Peyer's patch (tissue), 4 donors: ENCODE data around the gene TXNDC16. TPM values are rescaled to one million over a fixed set of nuclear protein-coding genes. Genes with fewer than 3 reads are reported as not detected.
"Not testable (repeated sequence)": the region's sequence is repeated elsewhere in the genome, so short reads cannot be mapped to it uniquely, and the experiment has no call there.

Experiments
- DNase-seq, 3 donors: peaks; one replicate each; pipeline ENCODE4 v3.0.0-alpha.2; 2017 to 2019
- H3K27ac ChIP-seq, 4 donors: fragments of 200-600 bp; sonication (generic); one replicate each; pipeline ENCODE4 v1.5.1; 2016 to 2019
- H3K27me3 ChIP-seq, 2 donors: fragments of 200-600 bp; sonication (generic); one replicate each; pipeline ENCODE4 v1.5.1; 2019
- H3K36me3 ChIP-seq, 3 donors: fragments of 200-600 bp; sonication (generic); one replicate each; pipeline ENCODE4 v1.5.1; 2016 to 2019
- H3K4me1 ChIP-seq, 4 donors: fragments of 200-600 bp; sonication (generic); one replicate each; pipeline ENCODE4 v1.5.1; 2016 to 2019
- H3K4me3 ChIP-seq, 4 donors: fragments of 200-600 bp; sonication (generic); 1 replicate in 3 of 4; 2 replicates in 1 of 4; pipeline ENCODE4 v1.5.1; 2016 to 2019; ENCODE audit warnings: mild to moderate bottlenecking in 1 of 4
- H3K9me3 ChIP-seq, 4 donors: fragments of 200-600 bp; sonication (generic); one replicate each; pipeline ENCODE4 v1.5.1; 2016 to 2019; ENCODE audit warnings: mild to moderate bottlenecking in 1 of 4
- POLR2A ChIP-seq, 2 donors: fragments of 450-650 bp; IDR thresholded peaks; one replicate each; pipeline ENCODE4 v1.5.1; 2017; ENCODE audit warnings: antibody characterized with exemption in 2 of 2, mild to moderate bottlenecking in 2 of 2, moderate library complexity in 2 of 2
- total RNA-seq, 4 donors: library from RNA; depleted of rRNA; stranded (reverse); fragments of >200 nt; gene quantifications; one replicate each; pipeline ENCODE4 v1.1.0, GENCODE V29; 2016
- TF ChIP-seq, protein P1 (sequence below), 6 experiments: fragments of 450-650 bp in 4 of 6; fragments of 200-600 bp in 2 of 6; sonication (generic) in 1 of 6; IDR thresholded peaks; one replicate each; pipeline ENCODE4 v1.5.1; 2017 to 2019; ENCODE audit warnings: antibody characterized with exemption in 6 of 6, mild to moderate bottlenecking in 3 of 6, moderate library complexity in 1 of 6

The TXNDC16 gene
- total RNA-seq, 4 donors from 2014 or later, result 3.3 to 5.6 (median 4.6) TPM

DNA sequence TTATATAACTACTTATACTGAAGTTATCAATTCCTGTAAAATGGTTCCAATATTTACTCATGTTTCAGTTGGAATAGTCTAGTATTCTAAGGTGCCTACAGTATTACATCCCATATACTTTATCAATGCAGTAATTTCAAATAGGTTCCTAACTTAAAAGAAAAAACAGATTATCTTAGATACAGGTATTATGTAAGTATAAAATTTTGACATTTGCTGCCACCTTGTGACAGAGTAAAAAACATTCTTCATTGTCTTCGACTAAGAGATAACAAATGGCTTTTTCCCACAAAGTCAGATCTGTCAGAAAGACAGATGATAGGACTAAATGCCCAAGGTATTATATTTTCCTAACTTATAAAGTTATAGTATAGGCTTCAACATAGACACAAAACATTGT is 78.7 kb downstream of the TXNDC16 start:
- Histone ChIP-seq H3K27ac (no peak overlapping the region), H3K27me3 (no peaks in the 10 kb centered on the region), H3K4me1 (no peaks in the 10 kb centered on the region), H3K9me3 (no peaks in the 10 kb centered on the region), H3K36me3 (peaks cover 0 to 11% (median 0%) of the 10 kb centered on the region in 3 donors), H3K4me3 (no peak overlapping the region)
- no peak for TF ChIP-seq POLR2A (IDR thresholded peaks at IDR 0.05)
- TF ChIP-seq, protein P1, sequence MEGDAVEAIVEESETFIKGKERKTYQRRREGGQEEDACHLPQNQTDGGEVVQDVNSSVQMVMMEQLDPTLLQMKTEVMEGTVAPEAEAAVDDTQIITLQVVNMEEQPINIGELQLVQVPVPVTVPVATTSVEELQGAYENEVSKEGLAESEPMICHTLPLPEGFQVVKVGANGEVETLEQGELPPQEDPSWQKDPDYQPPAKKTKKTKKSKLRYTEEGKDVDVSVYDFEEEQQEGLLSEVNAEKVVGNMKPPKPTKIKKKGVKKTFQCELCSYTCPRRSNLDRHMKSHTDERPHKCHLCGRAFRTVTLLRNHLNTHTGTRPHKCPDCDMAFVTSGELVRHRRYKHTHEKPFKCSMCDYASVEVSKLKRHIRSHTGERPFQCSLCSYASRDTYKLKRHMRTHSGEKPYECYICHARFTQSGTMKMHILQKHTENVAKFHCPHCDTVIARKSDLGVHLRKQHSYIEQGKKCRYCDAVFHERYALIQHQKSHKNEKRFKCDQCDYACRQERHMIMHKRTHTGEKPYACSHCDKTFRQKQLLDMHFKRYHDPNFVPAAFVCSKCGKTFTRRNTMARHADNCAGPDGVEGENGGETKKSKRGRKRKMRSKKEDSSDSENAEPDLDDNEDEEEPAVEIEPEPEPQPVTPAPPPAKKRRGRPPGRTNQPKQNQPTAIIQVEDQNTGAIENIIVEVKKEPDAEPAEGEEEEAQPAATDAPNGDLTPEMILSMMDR (IDR thresholded peaks at IDR 0.05), result peak in 5 of 6 experiments; percentile 21 to 66 (median 54)
- DNase-seq, result no peak

DNA sequence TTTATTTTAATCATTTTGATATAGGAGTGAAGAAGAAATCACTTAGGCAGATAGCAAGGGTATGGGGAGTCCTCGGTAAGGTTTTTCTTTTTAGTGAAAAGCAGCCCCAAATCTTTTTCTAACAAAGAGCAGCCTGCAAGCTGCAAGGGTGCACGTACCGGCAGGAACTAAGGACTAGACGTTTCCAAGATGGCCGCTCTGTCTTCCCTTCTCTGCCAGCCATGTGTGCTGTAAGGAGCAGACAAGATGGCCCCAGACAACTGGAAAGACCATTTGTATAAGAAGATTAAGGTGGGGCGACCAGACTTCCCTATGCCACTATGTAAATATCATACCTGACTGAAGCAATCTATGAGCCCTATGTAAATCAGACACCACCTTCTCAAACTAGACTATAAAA is 79.6 kb downstream of the TXNDC16 start:
- TF ChIP-seq POLR2A (IDR thresholded peaks at IDR 0.05), result no peak
- TF ChIP-seq, protein P1 (IDR thresholded peaks at IDR 0.05), result no peak
- no peak for DNase-seq
- Histone ChIP-seq H3K27ac (no peak overlapping the region), H3K9me3 (no peaks in the 10 kb centered on the region), H3K4me1 (no peaks in the 10 kb centered on the region), H3K27me3 (no peaks in the 10 kb centered on the region), H3K36me3 (peaks cover 0 to 11% (median 0%) of the 10 kb centered on the region in 3 donors), H3K4me3 (no peak overlapping the region)

DNA sequence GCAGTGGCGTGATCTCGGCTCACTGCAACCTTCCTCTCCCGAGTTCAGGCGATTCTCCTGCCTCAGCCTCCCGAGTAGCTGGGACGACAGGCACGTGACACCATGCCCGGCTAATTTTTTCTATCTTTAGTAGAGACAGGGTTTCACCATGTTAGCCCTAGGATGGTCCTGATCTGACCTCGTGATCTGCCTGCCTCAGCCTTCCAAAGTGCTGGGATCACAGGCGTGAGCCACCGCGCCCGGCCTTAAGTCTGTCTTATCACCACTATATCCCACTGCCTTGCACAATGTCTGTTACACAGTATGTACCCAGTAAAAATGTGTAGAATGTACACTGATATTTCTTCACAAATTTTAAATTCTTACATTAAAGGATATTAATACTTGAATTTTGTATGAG is 80.1 kb downstream of the TXNDC16 start:
- H3K36me3 ChIP-seq, result peaks cover 0 to 11% (median 0%) of the 10 kb centered on the region in 3 donors
- H3K4me3 ChIP-seq, H3K4me1 ChIP-seq, H3K27me3 ChIP-seq, H3K27ac ChIP-seq, DNase-seq, H3K9me3 ChIP-seq: not testable (repeated sequence)

DNA sequence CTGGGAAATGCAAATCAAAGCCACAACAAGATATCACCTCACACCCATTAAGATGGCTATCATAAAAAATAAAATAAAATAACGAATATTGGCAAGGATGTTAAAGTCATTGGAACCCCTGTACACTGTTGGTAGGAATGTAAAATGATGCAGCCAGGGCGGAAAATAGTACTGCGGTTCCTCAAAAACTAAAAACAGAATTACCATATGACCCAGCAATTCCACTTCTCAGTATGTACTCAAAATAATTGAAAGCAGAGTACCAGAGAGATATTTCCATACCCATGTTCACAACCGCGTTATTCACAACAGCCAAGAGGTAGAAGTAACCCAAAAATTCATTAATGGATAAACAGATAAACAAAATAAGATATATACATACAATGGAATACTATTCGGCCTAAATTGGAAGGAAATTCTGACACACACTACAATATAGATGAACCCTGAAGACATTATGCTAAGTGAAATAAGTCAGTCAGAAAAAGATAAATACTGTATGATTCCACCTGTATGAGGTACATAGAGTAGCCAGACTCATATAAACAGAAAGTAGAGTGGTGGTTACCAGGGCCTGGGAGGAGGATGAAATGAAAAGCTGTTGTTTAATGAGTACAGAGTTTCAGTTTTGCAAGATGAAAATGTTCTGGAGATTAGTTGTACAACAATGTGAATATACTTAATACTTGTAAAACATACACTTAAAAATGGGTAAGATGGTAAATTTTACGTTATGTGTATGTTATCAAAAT is 84.6 kb downstream of the TXNDC16 start:
- H3K36me3 ChIP-seq, result peaks cover 0 to 6% (median 0%) of the 10 kb centered on the region in 3 donors
- no peaks in the 10 kb centered on the region for H3K4me1 ChIP-seq
- no peak overlapping the region for H3K27ac ChIP-seq
- H3K27me3 ChIP-seq, result no peaks in the 10 kb centered on the region
- no peak for DNase-seq
- no peaks in the 10 kb centered on the region for H3K9me3 ChIP-seq
- H3K4me3 ChIP-seq, result no peak overlapping the region
- no peak for TF ChIP-seq POLR2A (IDR thresholded peaks at IDR 0.05)

DNA sequence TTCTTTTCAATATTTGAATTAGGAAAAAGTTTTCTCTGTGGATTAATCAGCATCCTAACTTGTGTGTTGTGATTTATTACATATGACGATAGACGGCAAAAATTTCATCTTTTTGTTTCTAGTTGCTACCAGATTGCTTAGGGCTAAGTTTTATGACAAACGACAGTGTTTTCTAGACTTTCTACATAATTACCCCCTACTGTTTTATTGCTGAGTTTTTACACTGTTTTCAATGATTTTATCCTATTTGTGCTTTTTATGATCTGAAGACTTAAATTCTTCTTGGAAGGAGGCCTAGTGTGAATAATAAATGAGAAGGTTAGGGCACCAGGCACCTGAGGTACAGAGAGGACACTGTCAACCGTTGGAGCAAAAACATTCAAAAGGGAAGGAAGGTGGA is 88.1 kb downstream of the TXNDC16 start:
- Histone ChIP-seq H3K4me3 (no peak overlapping the region), H3K27me3 (no peaks in the 10 kb centered on the region), H3K27ac (no peak overlapping the region), H3K9me3 (peaks cover 0 to 7% (median 3%) of the 10 kb centered on the region in 4 donors), H3K4me1 (no peaks in the 10 kb centered on the region), H3K36me3 (no peaks in the 10 kb centered on the region)
- no peak for TF ChIP-seq POLR2A (IDR thresholded peaks at IDR 0.05)
- TF ChIP-seq, protein P1 (IDR thresholded peaks at IDR 0.05), result no peak
- DNase-seq, result no peak

DNA sequence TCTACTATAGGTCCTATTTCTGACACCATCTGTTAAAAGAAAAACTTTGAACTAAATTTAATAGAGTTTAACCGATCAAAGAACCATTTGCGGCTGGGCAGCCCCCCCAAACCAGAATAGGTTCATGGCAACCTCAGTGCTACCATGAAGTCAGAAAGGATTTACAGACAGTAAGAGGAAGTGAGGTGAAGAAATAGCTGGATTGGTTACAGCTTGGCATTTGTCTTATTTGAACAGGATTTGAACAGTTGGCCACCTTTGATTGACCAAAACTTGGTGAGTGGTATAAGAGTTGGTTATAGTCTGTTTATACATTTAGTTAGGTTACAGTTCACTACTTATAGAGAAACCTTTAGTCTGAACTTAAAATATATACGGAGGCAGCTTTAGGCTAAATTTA is 88.9 kb downstream of the TXNDC16 start:
- Histone ChIP-seq H3K9me3 (peaks cover 0 to 7% (median 3%) of the 10 kb centered on the region in 4 donors), H3K27me3 (no peaks in the 10 kb centered on the region), H3K36me3 (no peaks in the 10 kb centered on the region), H3K4me1 (no peaks in the 10 kb centered on the region), H3K4me3 (no peak overlapping the region), H3K27ac (no peak overlapping the region)
- no peak for DNase-seq
- no peak for TF ChIP-seq POLR2A (IDR thresholded peaks at IDR 0.05)

DNA sequence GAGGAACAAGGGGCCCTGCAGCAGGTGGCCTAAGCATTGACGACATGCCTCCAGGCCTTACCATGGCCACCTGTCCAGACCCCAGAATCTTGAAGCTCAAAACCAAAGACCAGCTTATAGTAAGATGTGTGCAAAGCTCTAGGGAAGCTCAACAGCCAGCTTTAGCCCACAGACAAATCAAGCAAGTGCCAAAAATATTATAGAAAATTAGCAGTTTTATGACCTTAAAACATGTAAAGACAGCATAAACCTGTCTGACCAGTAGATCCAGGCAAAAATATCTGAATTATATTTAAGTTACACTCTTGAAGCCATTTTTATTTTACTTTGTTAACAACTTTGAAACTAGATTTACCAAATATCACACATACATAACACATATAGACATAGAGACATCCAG is 90.6 kb downstream of the TXNDC16 start:
- Histone ChIP-seq H3K27me3 (no peaks in the 10 kb centered on the region), H3K4me3 (no peak overlapping the region), H3K27ac (no peak overlapping the region), H3K4me1 (no peaks in the 10 kb centered on the region), H3K36me3 (no peaks in the 10 kb centered on the region), H3K9me3 (peaks cover 0 to 7% (median 3%) of the 10 kb centered on the region in 4 donors)
- no peak for DNase-seq
- TF ChIP-seq POLR2A (IDR thresholded peaks at IDR 0.05), result no peak
- TF ChIP-seq, protein P1 (IDR thresholded peaks at IDR 0.05), result no peak
